Keratinocyte (primary cell): ENCODE data around the gene LSAMP.

Experiments used
- EZH2 ChIP-seq: IDR thresholded peaks from one replicate; pipeline ENCODE4 v1.6.1; 2012; ENCODE audit warnings: inconsistent platforms, mild to moderate bottlenecking, low read length, moderate library complexity
- TF ChIP-seq, protein P1 (sequence below), 3 experiments: IDR thresholded peaks in 1 of 3; conservative IDR thresholded peaks in 1 of 3; optimal IDR thresholded peaks in 1 of 3; 2 replicates in 2 of 3; 3 replicates in 1 of 3; pipeline versions ENCODE3 to v1.5.1; 2011; ENCODE audit warnings: low read length in 3 of 3, mild to moderate bottlenecking in 3 of 3, moderate library complexity in 2 of 3, control low read depth in 1 of 3, inconsistent platforms in 1 of 3; ENCODE audit not compliant: insufficient read depth in 2 of 3; ENCODE audit errors: extremely low read depth in 1 of 3

DNA sequence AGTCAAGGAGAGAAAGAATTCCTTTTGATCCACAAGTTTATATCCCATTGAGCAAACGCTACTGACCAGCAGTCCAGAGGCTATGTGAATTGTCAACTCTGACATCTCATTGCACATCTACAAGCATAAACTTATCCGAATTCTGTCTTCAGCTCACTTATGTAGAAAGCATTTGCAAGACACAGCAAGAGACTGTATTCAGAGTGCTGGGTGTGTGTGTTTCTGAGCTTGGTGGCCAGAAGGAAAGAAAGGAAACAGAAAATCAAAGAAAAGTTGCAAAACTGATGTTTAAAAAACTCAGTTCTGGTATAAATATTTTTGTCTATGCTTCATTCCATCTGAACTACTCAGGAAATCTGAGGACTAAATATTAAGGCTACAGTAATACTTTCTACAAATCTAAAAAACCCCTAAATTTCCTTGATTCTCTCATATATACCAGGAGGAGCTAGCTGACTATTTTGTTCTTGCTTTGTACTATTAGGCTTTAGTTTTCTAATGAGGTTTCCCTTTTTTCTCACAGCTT lies 45.5 kb downstream of the LSAMP start:
- TF ChIP-seq, protein P1, sequence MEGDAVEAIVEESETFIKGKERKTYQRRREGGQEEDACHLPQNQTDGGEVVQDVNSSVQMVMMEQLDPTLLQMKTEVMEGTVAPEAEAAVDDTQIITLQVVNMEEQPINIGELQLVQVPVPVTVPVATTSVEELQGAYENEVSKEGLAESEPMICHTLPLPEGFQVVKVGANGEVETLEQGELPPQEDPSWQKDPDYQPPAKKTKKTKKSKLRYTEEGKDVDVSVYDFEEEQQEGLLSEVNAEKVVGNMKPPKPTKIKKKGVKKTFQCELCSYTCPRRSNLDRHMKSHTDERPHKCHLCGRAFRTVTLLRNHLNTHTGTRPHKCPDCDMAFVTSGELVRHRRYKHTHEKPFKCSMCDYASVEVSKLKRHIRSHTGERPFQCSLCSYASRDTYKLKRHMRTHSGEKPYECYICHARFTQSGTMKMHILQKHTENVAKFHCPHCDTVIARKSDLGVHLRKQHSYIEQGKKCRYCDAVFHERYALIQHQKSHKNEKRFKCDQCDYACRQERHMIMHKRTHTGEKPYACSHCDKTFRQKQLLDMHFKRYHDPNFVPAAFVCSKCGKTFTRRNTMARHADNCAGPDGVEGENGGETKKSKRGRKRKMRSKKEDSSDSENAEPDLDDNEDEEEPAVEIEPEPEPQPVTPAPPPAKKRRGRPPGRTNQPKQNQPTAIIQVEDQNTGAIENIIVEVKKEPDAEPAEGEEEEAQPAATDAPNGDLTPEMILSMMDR (optimal IDR thresholded peaks at IDR 0.05 in 1 of 3, IDR thresholded peaks at IDR 0.05 in 1 of 3, conservative IDR thresholded peaks at IDR 0.05 in 1 of 3; ENCODE audit: extremely low read depth in 1 of 3, insufficient read depth in 2 of 3, low read length in 3 of 3) = no peak
- no peak for TF ChIP-seq EZH2
